Liver (tissue), 9 donors: ENCODE data around the gene NFIA. TPM values are rescaled to one million over a fixed set of nuclear protein-coding genes. Genes with fewer than 3 reads are reported as not detected.

Experiments used
- DNase-seq: peaks from one replicate; pipeline ENCODE4 v3.0.0-alpha.2; 2017; ENCODE audit warnings: low spot score
- H3K27ac ChIP-seq, 2 donors: one replicate each; pipeline ENCODE4 v1.7.0; 2013; ENCODE audit warnings: inconsistent platforms in 2 of 2, low read length in 2 of 2, control low read depth in 1 of 2, low read depth in 1 of 2, mild to moderate bottlenecking in 1 of 2
- H3K27me3 ChIP-seq, 4 donors: one replicate each; pipeline versions ENCODE4 v1.6.1 to v1.7.0; 2013; ENCODE audit warnings: low read length in 3 of 4, inconsistent platforms in 1 of 4, mild to moderate bottlenecking in 1 of 4, moderate library complexity in 1 of 4; ENCODE audit not compliant: control insufficient read depth in 4 of 4, insufficient read depth in 4 of 4
- H3K36me3 ChIP-seq, 4 donors: one replicate each; pipeline versions ENCODE4 v1.6.1 to v1.7.0; 2013; ENCODE audit warnings: low read length in 3 of 4, mild to moderate bottlenecking in 3 of 4, low read depth in 1 of 4, moderate library complexity in 1 of 4; ENCODE audit not compliant: control insufficient read depth in 4 of 4, insufficient read depth in 3 of 4
- H3K4me1 ChIP-seq, 4 donors: one replicate each; pipeline versions ENCODE4 v1.6.1 to v1.7.0; 2013; ENCODE audit warnings: low read length in 3 of 4, mild to moderate bottlenecking in 3 of 4, moderate library complexity in 1 of 4; ENCODE audit not compliant: control insufficient read depth in 4 of 4, insufficient read depth in 4 of 4
- H3K4me3 ChIP-seq, 3 donors: one replicate each; pipeline versions ENCODE4 v1.6.1 to v1.7.0; 2013; ENCODE audit warnings: low read length in 3 of 3, control low read depth in 1 of 3, low read depth in 1 of 3, mild to moderate bottlenecking in 1 of 3
- H3K9ac ChIP-seq, 2 donors: one replicate each; pipeline ENCODE4 v1.7.0; 2013; ENCODE audit warnings: low read length in 2 of 2, mild to moderate bottlenecking in 2 of 2, moderate library complexity in 2 of 2, control low read depth in 1 of 2, low read depth in 1 of 2
- H3K9me3 ChIP-seq, 4 donors: one replicate each; pipeline versions ENCODE4 v1.6.1 to v1.7.0; 2013; ENCODE audit warnings: low read length in 3 of 4; ENCODE audit not compliant: control insufficient read depth in 4 of 4
- CTCF ChIP-seq: fragments of 150-350 bp; IDR thresholded peaks from 2 replicates; pipeline ENCODE4 v1.5.1; 2017; ENCODE audit warnings: improper control_type of control experiment, low read depth, low read length; ENCODE audit not compliant: missing input control
- EGR1 ChIP-seq, 2 donors: IDR thresholded peaks; 2 replicates each; pipeline ENCODE4 v1.6.1; 2016 to 2018; ENCODE audit warnings: antibody characterized with exemption in 2 of 2, low read depth in 2 of 2
- FOXA2 ChIP-seq: IDR thresholded peaks from 2 replicates; pipeline ENCODE4 v1.6.1; 2016; ENCODE audit warnings: antibody characterized with exemption
- GABPA ChIP-seq, 2 donors: IDR thresholded peaks in 1 of 2; conservative IDR thresholded peaks in 1 of 2; 2 replicates each; pipeline ENCODE4 v1.6.1; 2016; ENCODE audit warnings: antibody characterized with exemption in 2 of 2, mild to moderate bottlenecking in 1 of 2, moderate library complexity in 1 of 2
- HNF4A ChIP-seq, 2 donors: conservative IDR thresholded peaks; 2 replicates each; pipeline ENCODE4 v1.6.1; 2016; ENCODE audit warnings: antibody characterized with exemption in 2 of 2, mild to moderate bottlenecking in 2 of 2
- HNF4G ChIP-seq: IDR thresholded peaks from 2 replicates; pipeline ENCODE4 v1.6.1; 2016; ENCODE audit warnings: antibody characterized with exemption
- JUND ChIP-seq, 2 donors: IDR thresholded peaks; 2 replicates each; pipeline ENCODE4 v1.6.1; 2016; ENCODE audit warnings: antibody characterized with exemption in 2 of 2
- NR2F2 ChIP-seq: IDR thresholded peaks from 2 replicates; pipeline ENCODE4 v1.6.1; 2016; ENCODE audit warnings: antibody characterized with exemption
- RAD21 ChIP-seq, 2 donors: IDR thresholded peaks; 2 replicates each; pipeline ENCODE4 v1.6.1; 2016; ENCODE audit warnings: antibody characterized with exemption in 2 of 2, mild to moderate bottlenecking in 2 of 2
- RXRA ChIP-seq, 2 donors: IDR thresholded peaks; 2 replicates each; pipeline ENCODE4 v1.6.1; 2017 to 2018; ENCODE audit warnings: antibody characterized with exemption in 2 of 2, mild to moderate bottlenecking in 1 of 2
- SP1 ChIP-seq: IDR thresholded peaks from 2 replicates; pipeline ENCODE4 v1.6.1; 2018; ENCODE audit warnings: antibody characterized with exemption, mild to moderate bottlenecking
- ZBTB33 ChIP-seq: IDR thresholded peaks from 2 replicates; pipeline ENCODE4 v1.6.1; 2016; ENCODE audit warnings: antibody characterized with exemption
- WGBS: extraction: QIAGEN DNeasy Blood & Tissue Kit; methylation state at CpG from one replicate; pipeline ENCODE4 v1.1.7; 2013; 5-methylcytosine and 5-hydroxymethylcytosine counted together
- polyA plus RNA-seq, 2 donors: library from polyadenylated mRNA; stranded (reverse) in 1 of 2; unstranded in 1 of 2; fragments of 200-250 nt in 1 of 2; fragments of >200 nt in 1 of 2; fragmentation: Nextera tagmentation in 1 of 2; extraction: Ambion mirVana in 1 of 2; gene quantifications; one replicate each; pipeline versions ENCODE4 v1.2.1 to v1.2.3, GENCODE V29; 2013 to 2015
- total RNA-seq, 2 donors: library from RNA; depleted of rRNA; stranded (reverse); fragments of >200 nt; gene quantifications; one replicate each; pipeline ENCODE4 v1.2.3, GENCODE V29; 2014
- TF ChIP-seq, protein P1 (sequence below): IDR thresholded peaks from 2 replicates; pipeline ENCODE4 v1.6.1; 2016; ENCODE audit warnings: antibody characterized with exemption
- TF ChIP-seq, protein P2 (sequence below): IDR thresholded peaks from 2 replicates; pipeline ENCODE4 v1.6.1; 2016; ENCODE audit warnings: antibody characterized with exemption
- TF ChIP-seq, protein P3 (sequence below): IDR thresholded peaks from 2 replicates; pipeline ENCODE4 v1.6.1; 2016; ENCODE audit warnings: antibody characterized with exemption, mild to moderate bottlenecking
- donor health status: healthy.
- donor health status: healthy.
- donor health status: healthy.
- donor health status: healthy.
- donor health status: healthy.

Gene NFIA
- total and polyA plus RNA-seq, 4 donors, result 6.8 to 53.7 (median 22.2) TPM

DNA sequence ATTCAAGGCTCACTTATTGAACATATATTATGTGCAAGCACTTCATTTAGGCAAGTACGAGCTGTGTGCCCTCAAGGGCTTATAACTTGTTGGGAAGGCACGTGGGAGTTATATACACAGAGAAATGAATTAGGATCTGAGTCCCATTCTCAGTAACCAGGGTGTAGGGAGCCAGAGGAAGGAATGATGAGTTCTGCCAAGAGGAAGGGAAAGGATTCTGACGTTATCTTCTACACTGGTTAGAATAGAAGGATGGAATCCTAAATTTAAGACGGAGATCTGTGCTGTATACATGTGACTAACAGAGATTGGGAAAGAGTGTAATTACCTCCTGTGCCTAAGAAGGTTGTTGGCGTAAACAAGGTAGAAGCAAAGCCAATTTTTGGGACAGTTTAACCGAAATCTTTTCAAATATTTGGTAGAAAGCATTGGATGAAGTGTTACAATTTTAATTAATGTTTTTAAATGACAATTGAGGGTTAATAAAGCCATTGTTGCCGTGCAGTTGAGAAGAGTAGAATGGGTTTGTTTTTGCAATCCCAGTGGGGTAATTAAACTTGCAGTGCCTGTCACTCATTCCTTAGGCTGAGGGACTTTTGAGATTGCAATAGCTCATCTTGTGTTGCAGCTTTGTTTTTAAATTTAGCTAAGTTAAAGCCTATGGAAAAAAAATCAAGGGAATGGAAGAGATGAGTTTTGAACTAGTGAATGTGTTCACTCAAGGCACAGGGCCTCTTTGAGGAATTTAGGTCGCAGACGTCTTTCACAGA is 177.2 kb downstream of the NFIA start:
- Histone ChIP-seq H3K36me3 (no peaks in the 10 kb centered on the region), H3K9ac (no peak overlapping the region), H3K4me3 (no peak overlapping the region), H3K9me3 (no peaks in the 10 kb centered on the region), H3K27ac (no peak overlapping the region), H3K27me3 (no peaks in the 10 kb centered on the region), H3K4me1 (peaks cover 0 to 13% (median 3%) of the 10 kb centered on the region in 4 donors)
- 75% methylated on average over 9 of the region's 9 CpGs for WGBS
- TF ChIP-seq NR2F2 (no peak), RXRA (IDR thresholded peaks at IDR 0.05) (no peak), HNF4A (conservative IDR thresholded peaks at IDR 0.05) (no peak), SP1 (no peak), JUND (IDR thresholded peaks at IDR 0.05) (no peak), FOXA2 (no peak), ZBTB33 (no peak), CTCF (no peak), RAD21 (IDR thresholded peaks at IDR 0.05) (no peak), GABPA (IDR thresholded peaks at IDR 0.05 in 1 of 2, conservative IDR thresholded peaks at IDR 0.05 in 1 of 2) (no peak), EGR1 (IDR thresholded peaks at IDR 0.05; ENCODE audit: low read depth in 2 of 2) (no peak), HNF4G (no peak)
- TF ChIP-seq, protein P1, sequence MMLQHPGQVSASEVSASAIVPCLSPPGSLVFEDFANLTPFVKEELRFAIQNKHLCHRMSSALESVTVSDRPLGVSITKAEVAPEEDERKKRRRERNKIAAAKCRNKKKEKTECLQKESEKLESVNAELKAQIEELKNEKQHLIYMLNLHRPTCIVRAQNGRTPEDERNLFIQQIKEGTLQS, result no peak
- TF ChIP-seq, protein P2, sequence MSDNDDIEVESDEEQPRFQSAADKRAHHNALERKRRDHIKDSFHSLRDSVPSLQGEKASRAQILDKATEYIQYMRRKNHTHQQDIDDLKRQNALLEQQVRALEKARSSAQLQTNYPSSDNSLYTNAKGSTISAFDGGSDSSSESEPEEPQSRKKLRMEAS, result no peak
- TF ChIP-seq, protein P3, sequence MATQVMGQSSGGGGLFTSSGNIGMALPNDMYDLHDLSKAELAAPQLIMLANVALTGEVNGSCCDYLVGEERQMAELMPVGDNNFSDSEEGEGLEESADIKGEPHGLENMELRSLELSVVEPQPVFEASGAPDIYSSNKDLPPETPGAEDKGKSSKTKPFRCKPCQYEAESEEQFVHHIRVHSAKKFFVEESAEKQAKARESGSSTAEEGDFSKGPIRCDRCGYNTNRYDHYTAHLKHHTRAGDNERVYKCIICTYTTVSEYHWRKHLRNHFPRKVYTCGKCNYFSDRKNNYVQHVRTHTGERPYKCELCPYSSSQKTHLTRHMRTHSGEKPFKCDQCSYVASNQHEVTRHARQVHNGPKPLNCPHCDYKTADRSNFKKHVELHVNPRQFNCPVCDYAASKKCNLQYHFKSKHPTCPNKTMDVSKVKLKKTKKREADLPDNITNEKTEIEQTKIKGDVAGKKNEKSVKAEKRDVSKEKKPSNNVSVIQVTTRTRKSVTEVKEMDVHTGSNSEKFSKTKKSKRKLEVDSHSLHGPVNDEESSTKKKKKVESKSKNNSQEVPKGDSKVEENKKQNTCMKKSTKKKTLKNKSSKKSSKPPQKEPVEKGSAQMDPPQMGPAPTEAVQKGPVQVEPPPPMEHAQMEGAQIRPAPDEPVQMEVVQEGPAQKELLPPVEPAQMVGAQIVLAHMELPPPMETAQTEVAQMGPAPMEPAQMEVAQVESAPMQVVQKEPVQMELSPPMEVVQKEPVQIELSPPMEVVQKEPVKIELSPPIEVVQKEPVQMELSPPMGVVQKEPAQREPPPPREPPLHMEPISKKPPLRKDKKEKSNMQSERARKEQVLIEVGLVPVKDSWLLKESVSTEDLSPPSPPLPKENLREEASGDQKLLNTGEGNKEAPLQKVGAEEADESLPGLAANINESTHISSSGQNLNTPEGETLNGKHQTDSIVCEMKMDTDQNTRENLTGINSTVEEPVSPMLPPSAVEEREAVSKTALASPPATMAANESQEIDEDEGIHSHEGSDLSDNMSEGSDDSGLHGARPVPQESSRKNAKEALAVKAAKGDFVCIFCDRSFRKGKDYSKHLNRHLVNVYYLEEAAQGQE, result no peak
- DNase-seq, result no peak
